PC-3 (cell line): ENCODE results near the gene IL1RAPL1. TPM values are rescaled to one million over a fixed set of nuclear protein-coding genes. Genes with fewer than 3 reads are reported as not detected.

Source experiments
- ATAC-seq: fragments of 200-7000 bp; cut with Tn5 transposase; 2 replicates; pipeline ENCODE4 v1.9.1; 2020; ENCODE audit warnings: mild to moderate bottlenecking, moderate library complexity
- BruUV-seq: library from RNA; stranded (reverse); fragments of 400-500 nt; replicated peaks from 2 replicates; lab custom pipeline; 2021; lab: Mats Ljungman, UMichigan
- CTCF ChIA-PET: fragments of 300-600 bp; sonication (Branson Sonifier 250); formaldehyde crosslinking; loops from one replicate; lab custom pipeline; 2022; ENCODE audit warnings: antibody characterized with exemption; lab: Charles Lee
- POLR2A ChIA-PET: fragments of 300-600 bp; sonication (Branson Sonifier 250); formaldehyde crosslinking; loops from one replicate; lab custom pipeline; 2022; ENCODE audit warnings: antibody characterized with exemption; ENCODE audit not compliant: unreplicated experiment; lab: Charles Lee
- DNase-seq: peaks from one replicate; pipeline ENCODE4 v3.0.0-alpha.2; 2015
- H2AFZ ChIP-seq: fragments of 300-600 bp; sonication (generic); 2 replicates; pipeline ENCODE4 v1.6.0; 2016; ENCODE audit warnings: antibody characterized with exemption, low read length
- H3F3A ChIP-seq: fragments of 300-600 bp; sonication (generic); one replicate; pipeline ENCODE4 v1.6.0; 2017; ENCODE audit warnings: antibody characterized with exemption, low read length, control low read depth, mild to moderate bottlenecking; ENCODE audit not compliant: unreplicated experiment
- H3K27ac ChIP-seq: fragments of 300-600 bp; sonication (generic); 2 replicates; pipeline ENCODE4 v1.5.1; 2016; ENCODE audit warnings: mild to moderate bottlenecking, low read length
- H3K27me3 ChIP-seq: fragments of 300-600 bp; sonication (generic); 2 replicates; pipeline ENCODE4 v1.6.1; 2016; ENCODE audit warnings: low read length, mixed read lengths
- H3K36me3 ChIP-seq: fragments of 300-600 bp; sonication (generic); 2 replicates; pipeline ENCODE4 v1.6.1; 2016; ENCODE audit warnings: low read depth, mixed run types, low read length, mixed read lengths
- H3K4me1 ChIP-seq: fragments of 300-600 bp; sonication (generic); 2 replicates; pipeline ENCODE4 v1.5.1; 2016; ENCODE audit warnings: low read length; ENCODE audit not compliant: insufficient read depth
- H3K4me2 ChIP-seq: fragments of 300-600 bp; sonication (generic); 2 replicates; pipeline ENCODE4 v1.6.0; 2016; ENCODE audit warnings: low read length
- H3K4me3 ChIP-seq: fragments of 300-600 bp; sonication (generic); 2 replicates; pipeline ENCODE4 v1.5.1; 2016; ENCODE audit warnings: mild to moderate bottlenecking, low read length, mixed read lengths
- H3K79me2 ChIP-seq: fragments of 300-600 bp; sonication (generic); 2 replicates; pipeline ENCODE4 v1.6.1; 2017; ENCODE audit warnings: low read length, mixed read lengths
- H3K9ac ChIP-seq: fragments of 300-600 bp; sonication (generic); 2 replicates; pipeline ENCODE4 v1.6.0; 2016; ENCODE audit warnings: mild to moderate bottlenecking, low read length
- H3K9me2 ChIP-seq: fragments of 300-600 bp; sonication (generic); replicated peaks from 2 replicates; pipeline ENCODE4 v1.6.1; 2016; ENCODE audit warnings: mixed run types, low read length, mixed read lengths
- H3K9me3 ChIP-seq: fragments of 300-600 bp; sonication (generic); 2 replicates; pipeline ENCODE4 v1.6.1; 2016; ENCODE audit warnings: low read length, mixed read lengths
- H4K20me1 ChIP-seq: fragments of 300-600 bp; sonication (generic); 2 replicates; pipeline ENCODE4 v1.6.1; 2016; ENCODE audit warnings: low read length, mixed read lengths
- EZH2 ChIP-seq: fragments of 300-600 bp; sonication (generic); IDR thresholded peaks from one replicate; pipeline ENCODE4 v1.6.1; 2017; ENCODE audit warnings: antibody characterized with exemption, mild to moderate bottlenecking, low read length; ENCODE audit not compliant: unreplicated experiment
- EZH2phosphoT487 ChIP-seq: fragments of 300-600 bp; sonication (generic); IDR thresholded peaks from 2 replicates; pipeline ENCODE4 v1.6.1; 2018; ENCODE audit warnings: mild to moderate bottlenecking, antibody characterized with exemption, low read length, borderline replicate concordance
- intact Hi-C: fragments of 100-400 bp; cut with micrococcal nuclease; formaldehyde crosslinking; loops from 2 replicates; pipeline ENCODE4 v1.9.0; 2023
- total RNA-seq: library from RNA; depleted of rRNA; stranded (reverse); fragments of >200 nt; gene quantifications from 2 replicates; pipeline ENCODE4 v1.2.3, GENCODE V29; 2014
- TF ChIP-seq, protein P1 (sequence below): fragments of 300-600 bp; sonication (generic); conservative IDR thresholded peaks from 2 replicates; pipeline ENCODE4 v1.5.1; 2017; ENCODE audit warnings: antibody characterized with exemption, low read depth, mild to moderate bottlenecking, low read length

IL1RAPL1 gene
- total RNA-seq, 1 experiment from 2014 or later = 0.44 TPM

DNA sequence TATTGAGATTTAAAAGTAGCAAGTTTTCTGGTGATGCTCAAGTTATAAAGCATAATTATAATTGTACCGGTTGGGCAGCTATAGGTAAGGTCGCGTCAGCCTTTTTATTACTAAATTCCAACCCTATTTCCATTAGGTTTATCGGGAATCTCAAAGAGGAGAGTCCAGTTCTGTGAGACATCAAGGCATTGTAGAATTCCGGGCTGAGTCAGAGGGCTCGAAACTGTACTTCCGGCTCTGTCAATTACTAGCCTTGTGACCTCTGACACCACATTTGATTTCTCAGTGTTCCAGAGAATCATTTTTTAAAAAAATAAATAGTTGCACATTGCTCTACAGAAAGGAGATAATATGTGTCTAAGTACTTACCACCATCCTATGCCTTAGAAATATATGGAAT lies 4.3 kb downstream of the IL1RAPL1 start:
- no peaks in the 10 kb centered on the region for H3F3A ChIP-seq
- no peak overlapping the region for H2AFZ ChIP-seq
- no peak overlapping the region for H3K4me2 ChIP-seq
- H4K20me1 ChIP-seq = no peaks in the 10 kb centered on the region
- 0 out of 2 replicates have a peak, but pooled peaks cover 10% of the 10 kb centered on the region for H3K4me1 ChIP-seq
- no peaks in the 10 kb centered on the region for H3K27me3 ChIP-seq
- TF ChIP-seq EZH2 = no peak
- no peaks in the 10 kb centered on the region for H3K36me3 ChIP-seq
- H3K9ac ChIP-seq = no peak overlapping the region
- H3K79me2 ChIP-seq = no peaks in the 10 kb centered on the region
- DNase-seq (peak; percentile 41), ATAC-seq (no peak)
- BruUV-seq = no TSS peak
- no peak overlapping the region for H3K4me3 ChIP-seq
- no peaks in the 10 kb centered on the region for H3K9me3 ChIP-seq
- H3K9me2 ChIP-seq = no peaks in the 10 kb centered on the region
- CTCF ChIA-PET = no interaction called here
- no peak overlapping the region for H3K27ac ChIP-seq
- intact Hi-C loops = loop anchor here (5.0 kb wide), 1 partner anchor 451 kb away; no protein-coding TSS in a partner anchor
- POLR2A ChIA-PET = no interaction called here

DNA sequence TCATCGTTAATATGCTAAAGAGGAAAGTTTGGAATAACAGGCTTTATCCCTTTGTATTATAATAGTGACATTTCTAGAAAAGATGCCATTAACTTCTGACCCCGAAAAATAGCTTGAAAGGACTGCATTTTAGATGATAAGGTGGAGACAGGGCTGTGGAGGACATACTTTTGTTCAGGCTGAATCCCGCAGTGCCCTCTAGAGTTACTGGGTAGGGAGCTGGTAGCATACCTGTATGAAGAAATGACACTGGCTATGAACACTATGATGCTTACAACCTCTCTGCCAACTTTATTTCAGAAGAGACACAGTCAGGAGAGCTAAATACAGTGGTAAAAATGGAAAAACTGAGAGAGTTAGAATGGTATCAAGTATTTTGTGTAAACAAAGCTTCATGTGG lies 8.1 kb downstream of the IL1RAPL1 start:
- 0 out of 2 replicates have a peak, but pooled peaks cover 10% of the 10 kb centered on the region for H3K4me1 ChIP-seq
- H2AFZ ChIP-seq = no peak overlapping the region
- no peaks in the 10 kb centered on the region for H3F3A ChIP-seq
- ATAC-seq = no peak
- H3K4me2 ChIP-seq = no peak overlapping the region
- no peak for DNase-seq
- H3K9me3 ChIP-seq = no peaks in the 10 kb centered on the region
- H3K79me2 ChIP-seq = no peaks in the 10 kb centered on the region
- H3K9me2 ChIP-seq = no peaks in the 10 kb centered on the region
- H3K27me3 ChIP-seq = no peaks in the 10 kb centered on the region
- ChIA-PET CTCF (no interaction called here), POLR2A (no interaction called here)
- H3K27ac ChIP-seq = no peak overlapping the region
- no TSS peak for BruUV-seq
- no peaks in the 10 kb centered on the region for H3K36me3 ChIP-seq
- no peaks in the 10 kb centered on the region for H4K20me1 ChIP-seq
- no peak overlapping the region for H3K9ac ChIP-seq
- TF ChIP-seq EZH2 = no peak
- TF ChIP-seq EZH2phosphoT487 = no peak
- TF ChIP-seq, protein P1, sequence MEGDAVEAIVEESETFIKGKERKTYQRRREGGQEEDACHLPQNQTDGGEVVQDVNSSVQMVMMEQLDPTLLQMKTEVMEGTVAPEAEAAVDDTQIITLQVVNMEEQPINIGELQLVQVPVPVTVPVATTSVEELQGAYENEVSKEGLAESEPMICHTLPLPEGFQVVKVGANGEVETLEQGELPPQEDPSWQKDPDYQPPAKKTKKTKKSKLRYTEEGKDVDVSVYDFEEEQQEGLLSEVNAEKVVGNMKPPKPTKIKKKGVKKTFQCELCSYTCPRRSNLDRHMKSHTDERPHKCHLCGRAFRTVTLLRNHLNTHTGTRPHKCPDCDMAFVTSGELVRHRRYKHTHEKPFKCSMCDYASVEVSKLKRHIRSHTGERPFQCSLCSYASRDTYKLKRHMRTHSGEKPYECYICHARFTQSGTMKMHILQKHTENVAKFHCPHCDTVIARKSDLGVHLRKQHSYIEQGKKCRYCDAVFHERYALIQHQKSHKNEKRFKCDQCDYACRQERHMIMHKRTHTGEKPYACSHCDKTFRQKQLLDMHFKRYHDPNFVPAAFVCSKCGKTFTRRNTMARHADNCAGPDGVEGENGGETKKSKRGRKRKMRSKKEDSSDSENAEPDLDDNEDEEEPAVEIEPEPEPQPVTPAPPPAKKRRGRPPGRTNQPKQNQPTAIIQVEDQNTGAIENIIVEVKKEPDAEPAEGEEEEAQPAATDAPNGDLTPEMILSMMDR = peak; percentile 38; the same call in 1 of the 2 replicates
- no peak overlapping the region for H3K4me3 ChIP-seq
- intact Hi-C loops = no loop called here

- no peaks in the 10 kb centered on the region for H3K4me1 ChIP-seq
- H3K27me3 ChIP-seq = no peaks in the 10 kb centered on the region
- no peak overlapping the region for H3K9ac ChIP-seq
- DNase-seq (no peak), ATAC-seq (no peak)
- TF ChIP-seq, protein P1 = no peak
- TF ChIP-seq EZH2phosphoT487 = no peak
- no peak for TF ChIP-seq EZH2
- CTCF ChIA-PET = no interaction called here
- H3F3A ChIP-seq = no peaks in the 10 kb centered on the region
- intact Hi-C loops = no loop called here
- H3K9me2 ChIP-seq = no peaks in the 10 kb centered on the region
- H3K27ac ChIP-seq = no peak overlapping the region
- no TSS peak for BruUV-seq
- no peaks in the 10 kb centered on the region for H3K9me3 ChIP-seq
- H3K36me3 ChIP-seq = no peaks in the 10 kb centered on the region
- H3K4me3 ChIP-seq = no peak overlapping the region
- H4K20me1 ChIP-seq = no peaks in the 10 kb centered on the region
- no peak overlapping the region for H3K4me2 ChIP-seq
- no peak overlapping the region for H2AFZ ChIP-seq
- POLR2A ChIA-PET = no interaction called here
- no peaks in the 10 kb centered on the region for H3K79me2 ChIP-seq
Measured at GRCh38 chrX:28599957-28600356, 12.7 kb downstream of the IL1RAPL1 start.
